HL-60/S4 treated with retinoic acid at 250 ng/mL for 4 days and 3 days (cell line): ENCODE results near the gene CDH4.

ENCODE experiments used
- in situ Hi-C: fragments of 300-500 bp; cut with MboI; formaldehyde crosslinking; loops from 2 replicates; pipeline ENCODE4 v1.7.0; 2022; ENCODE audit warnings: low sequenced_read_pairs

Gene CDH4

GRCh38 chr20:61543931-61544745, 292.1 kb downstream of the CDH4 start:
- in situ Hi-C loops: no loop called here

GRCh38 chr20:61544910-61545889, 293.1 kb downstream of the CDH4 start:
- in situ Hi-C loops: no loop called here

DNA sequence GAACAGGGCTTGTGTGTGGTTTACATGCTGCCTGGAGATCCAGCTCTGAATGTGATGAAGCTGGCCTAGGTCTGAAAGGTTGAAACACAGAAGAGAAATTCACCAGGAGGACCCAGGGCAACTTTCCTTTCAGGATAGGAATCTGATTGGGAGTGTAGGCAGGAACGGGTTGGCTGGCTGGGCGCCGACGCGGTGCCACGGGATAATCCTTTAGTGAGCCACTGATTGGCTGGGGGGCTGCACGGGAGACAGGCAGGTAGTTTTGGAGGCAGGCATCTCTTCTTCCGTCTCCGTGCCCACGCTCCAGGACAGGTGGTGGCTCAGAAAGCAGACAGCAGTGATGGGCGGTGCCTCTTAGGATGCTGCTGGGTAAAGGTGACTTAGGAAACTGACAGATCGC, 294.6 kb downstream of the CDH4 start:
- in situ Hi-C loops: no loop called here

DNA sequence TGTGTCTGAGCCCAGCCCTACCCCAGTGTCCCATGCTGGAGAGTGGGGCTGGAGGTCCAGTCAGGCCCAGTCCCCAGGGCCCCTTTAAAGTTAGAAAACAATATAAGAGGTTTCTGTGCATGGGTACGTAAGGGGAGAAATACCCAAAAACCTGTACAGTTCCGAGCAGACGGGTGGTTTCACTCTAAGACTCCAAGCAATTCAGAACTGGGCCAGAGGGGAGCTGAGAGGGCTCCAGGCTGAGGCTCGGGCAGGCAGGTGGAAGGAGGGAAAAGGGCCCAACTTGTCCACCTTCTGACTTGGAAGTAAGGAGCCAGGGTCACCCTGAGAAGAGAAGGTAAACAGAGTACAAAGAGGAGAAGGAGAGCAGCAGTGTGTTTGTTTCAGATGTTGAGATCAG, 296.0 kb downstream of the CDH4 start:
- in situ Hi-C loops: no loop called here

- in situ Hi-C loops: no loop called here
Observed at GRCh38 chr20:61549865-61550264, 297.8 kb downstream of the CDH4 start.

DNA sequence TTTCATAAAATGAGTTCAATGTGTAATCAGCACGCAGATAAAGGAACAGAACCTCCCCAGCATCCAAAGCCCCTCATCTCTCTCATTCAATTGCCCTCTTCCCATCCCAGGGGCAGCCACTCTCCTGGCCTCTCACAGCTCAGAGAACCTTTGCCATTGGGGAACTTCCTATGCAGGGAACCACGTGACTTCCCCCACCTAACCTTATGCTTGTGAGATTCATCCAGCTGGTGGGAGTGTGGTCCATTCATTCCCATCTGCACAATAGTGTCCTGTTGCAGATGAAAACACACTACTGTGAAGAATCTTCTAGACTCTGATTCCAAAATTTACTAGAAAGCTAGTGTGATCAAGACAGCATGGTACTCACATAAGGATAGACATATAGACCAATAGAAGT, 299.3 kb downstream of the CDH4 start:
- in situ Hi-C loops: no loop called here

DNA sequence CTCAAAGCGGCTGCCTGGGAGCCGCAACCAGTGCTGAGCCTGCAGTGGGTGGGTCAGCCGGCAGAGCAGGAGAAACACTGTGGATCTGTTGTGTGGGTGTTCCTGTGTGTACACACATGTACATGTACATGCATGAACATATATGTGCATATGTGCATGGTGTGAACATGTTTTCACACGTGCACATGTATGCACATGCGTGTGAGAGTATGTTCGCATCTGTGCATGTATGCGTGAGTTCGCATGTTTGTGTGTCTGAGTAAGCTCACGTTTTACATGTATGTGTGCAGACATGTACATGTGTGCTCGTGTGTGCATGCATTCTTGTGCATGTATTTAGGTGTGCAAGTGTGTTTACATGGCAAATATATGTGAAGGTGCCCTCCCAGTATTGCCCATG, 302.6 kb downstream of the CDH4 start:
- in situ Hi-C loops: no loop called here

- in situ Hi-C loops: no loop called here
Observed at GRCh38 chr20:61555566-61555965, 303.5 kb downstream of the CDH4 start.

DNA sequence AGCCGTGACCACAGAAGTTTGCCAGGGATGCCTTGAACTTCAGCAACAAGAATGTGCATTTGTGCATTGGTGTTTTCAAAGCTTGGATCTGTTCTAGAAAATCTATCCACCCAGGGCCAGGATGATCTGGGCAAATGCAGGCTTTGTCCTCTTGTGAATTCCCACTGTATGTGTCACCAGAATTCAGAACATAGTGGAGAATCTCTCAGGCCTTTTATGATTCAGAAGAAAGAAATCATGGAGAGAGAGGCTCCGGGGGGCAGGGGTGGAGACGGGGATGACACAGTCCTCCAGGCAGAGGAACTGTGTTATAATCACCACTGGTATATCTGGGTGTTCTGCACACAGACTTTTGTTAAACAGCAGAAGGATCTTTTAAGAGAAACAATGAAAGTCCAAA, 304.1 kb downstream of the CDH4 start:
- in situ Hi-C loops: no loop called here

GRCh38 chr20:61556673-61557072, 304.6 kb downstream of the CDH4 start:
- in situ Hi-C loops: no loop called here

DNA sequence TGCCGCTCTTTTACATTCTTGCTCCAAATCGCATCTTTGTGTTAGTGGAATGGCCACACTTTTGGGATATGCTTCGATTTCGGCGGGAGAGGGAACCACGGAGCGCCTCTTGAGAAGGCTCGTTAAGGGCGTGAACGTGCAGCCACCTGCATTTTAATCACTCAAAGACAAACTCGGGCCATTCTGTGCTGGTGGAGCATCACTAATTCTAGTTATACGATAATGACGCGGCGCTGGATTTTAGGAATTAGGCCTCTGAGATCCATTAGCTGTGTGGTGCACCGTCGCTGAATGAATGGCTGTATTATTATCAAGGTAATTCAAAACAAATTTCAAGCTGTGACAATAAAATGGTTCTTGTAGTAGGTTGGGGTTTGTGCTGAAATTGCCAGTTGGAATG, 305.6 kb downstream of the CDH4 start:
- in situ Hi-C loops: no loop called here

GRCh38 chr20:61558726-61559125, 306.7 kb downstream of the CDH4 start:
- in situ Hi-C loops: no loop called here

DNA sequence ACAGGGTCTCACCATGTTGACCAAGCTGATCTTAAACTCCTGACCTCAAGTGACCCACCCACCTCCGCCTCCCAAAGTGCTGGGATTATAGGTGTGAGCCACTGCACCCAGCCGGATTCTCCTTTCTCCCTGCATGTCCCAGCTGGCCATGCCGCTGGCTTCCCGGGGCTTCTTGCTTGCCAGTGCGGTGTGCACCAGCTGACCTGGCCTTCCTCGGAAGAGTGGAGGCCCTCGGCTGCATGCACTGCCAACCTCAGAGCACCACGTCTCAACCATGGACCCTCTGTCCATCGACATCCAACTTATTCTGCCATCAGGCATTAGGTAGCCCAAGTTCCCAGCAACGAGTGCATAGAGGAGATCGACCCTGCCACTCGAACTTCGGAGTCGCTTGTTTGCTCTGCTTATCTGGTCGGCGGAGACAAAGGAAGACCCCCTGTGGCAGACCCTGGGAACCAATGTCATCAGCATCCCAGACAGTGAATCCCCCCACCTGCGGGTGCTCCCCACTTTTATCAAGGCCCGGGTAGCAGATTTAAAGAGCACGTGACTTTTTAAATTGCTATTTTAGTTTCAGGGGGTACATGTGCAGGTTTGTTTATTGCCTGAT, 307.8 kb downstream of the CDH4 start:
- in situ Hi-C loops: no loop called here

DNA sequence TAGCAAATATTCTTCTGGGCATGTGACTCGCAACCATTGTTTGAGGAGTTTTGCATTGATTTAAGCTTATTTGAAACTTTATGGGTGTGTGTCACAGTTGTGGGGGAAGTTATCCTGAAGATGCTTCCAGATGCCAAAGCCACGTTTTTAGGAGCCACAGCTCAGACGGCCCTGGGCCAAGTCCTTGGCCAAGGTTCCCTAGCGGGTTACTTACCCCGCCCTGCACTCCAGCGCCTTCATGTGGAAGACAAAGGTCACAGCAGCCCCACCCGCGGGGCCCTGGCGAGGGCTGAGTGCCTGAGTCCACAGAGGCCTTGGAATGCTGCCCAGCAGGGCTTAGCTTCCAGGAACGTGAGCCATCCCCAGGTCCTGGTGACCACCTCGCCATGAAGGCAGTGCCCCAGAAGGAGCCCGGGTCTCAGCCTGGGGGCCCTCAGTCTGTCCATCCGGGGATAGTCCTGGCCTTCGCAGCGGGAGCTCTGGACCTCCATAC, 308.3 kb downstream of the CDH4 start:
- in situ Hi-C loops: no loop called here

DNA sequence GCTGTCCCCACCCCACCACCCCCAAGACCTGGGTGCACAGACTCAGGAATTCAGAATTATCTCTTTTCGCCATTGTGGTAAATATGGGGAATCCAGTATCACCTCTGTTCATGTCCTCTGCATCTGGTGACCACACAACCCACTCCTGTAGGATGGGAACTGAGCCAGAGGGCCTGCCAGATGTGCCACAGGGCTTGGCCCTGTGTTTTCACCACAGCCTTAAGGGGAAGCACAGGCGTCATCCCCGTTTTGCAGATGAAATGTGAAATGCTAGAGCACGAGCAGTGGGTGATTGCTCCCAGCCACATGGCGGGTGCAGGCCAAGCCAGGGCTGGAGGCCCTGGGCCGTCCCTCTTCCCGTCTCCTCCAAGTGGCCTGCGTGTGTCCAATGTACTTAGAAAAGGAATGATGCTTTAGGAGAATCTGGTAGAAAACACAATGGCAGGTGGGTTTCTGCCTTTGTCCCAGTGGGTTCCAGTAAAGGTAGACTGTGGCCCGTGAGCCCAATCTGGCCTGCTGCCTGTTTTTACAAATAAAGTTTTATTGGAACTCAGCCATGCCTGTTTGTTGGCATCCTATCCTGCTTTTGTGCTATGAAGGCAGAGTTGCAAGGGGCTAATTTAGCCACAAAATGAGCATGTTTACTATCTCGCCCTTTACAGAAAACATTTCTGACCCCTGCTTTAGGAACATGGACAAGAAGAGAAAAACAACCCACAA, 309.2 kb downstream of the CDH4 start:
- in situ Hi-C loops: no loop called here

DNA sequence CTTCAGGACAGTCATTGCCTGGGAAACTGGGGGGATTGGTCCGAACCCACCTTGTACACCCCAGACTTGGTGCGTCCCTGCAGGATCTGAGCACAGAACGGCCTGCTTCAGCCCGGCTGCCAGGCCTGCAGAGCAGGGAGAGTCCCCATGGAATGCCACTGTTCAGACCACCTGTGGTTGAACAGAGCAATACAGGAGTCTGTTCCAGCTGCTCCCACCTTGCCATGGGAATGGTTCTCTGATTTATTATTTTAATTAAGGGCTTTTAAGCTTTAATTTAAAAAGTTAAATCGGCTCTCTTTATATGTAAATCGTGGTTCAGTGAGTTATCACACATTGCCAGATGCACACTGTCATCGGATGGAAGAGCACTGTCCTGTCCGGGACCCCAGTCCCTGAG, 310.4 kb downstream of the CDH4 start:
- in situ Hi-C loops: no loop called here

DNA sequence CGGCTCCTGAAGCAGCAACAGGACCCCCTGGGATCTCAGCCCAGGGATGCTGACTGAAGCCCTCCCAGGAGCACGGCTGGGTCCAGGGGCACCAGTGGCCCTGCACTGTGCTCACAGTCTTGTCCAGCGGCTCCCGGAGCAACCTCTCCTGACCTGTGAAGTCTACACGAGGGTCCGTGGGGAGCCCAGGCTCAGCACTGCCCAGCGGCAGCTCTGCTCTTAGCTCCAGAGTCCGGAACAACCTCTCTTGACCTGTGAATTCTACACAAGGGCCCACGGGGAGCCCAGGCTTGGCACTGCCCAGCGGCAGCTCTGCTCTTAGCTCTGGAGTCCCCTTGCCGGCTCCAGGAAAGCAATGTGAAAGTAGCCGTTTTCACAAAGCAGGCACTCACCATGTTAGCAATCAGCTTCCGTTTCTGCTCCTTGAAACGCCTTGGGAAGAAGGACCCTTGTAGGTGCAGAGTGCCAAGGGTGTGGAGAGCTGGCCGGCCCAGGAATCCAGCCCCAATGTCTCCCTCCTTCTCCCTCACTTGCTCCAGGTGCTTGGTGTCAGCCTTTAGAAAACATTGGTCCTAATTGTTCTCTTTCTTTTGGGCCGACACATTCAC, 310.9 kb downstream of the CDH4 start:
- in situ Hi-C loops: no loop called here

DNA sequence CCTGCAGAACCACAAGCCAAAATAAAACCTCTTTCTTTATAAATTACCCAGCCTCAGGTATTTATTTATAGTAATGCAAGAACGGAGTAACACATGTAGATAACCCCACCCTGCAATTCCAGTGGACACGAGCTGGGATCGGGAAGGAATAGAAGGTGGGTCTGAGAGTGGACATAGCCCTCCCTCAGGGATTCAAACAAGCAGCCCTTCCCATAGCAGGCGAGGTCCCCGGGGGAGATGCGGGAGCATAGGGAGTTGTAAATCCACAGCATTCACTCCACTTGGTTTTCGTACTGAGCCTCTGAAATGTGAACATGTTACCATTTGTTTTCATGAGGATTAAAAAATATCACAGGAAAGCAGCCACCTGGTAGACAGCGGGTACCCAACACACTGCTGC, 312.6 kb downstream of the CDH4 start:
- in situ Hi-C loops: no loop called here

- in situ Hi-C loops: no loop called here
Observed at GRCh38 chr20:61565791-61566190, 313.7 kb downstream of the CDH4 start.

DNA sequence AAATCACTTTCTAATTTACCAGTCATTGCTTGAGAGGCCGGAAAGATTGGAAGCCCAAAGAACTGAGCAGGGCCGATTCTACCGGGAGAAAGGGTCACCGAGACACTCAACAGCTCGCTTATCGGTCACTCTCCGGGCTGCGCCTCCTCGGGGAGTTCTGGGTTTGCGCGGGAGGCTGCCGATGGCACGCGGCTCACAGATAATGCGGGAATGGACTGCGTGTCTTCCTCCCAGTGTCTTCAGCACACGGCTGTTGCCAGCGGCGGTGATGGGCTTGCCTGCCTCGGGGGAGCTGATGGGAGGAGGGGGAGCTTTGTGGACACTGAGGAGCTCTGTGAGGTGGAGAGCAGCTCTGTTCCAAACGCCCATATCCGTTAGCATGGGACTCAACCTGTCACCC, 314.6 kb downstream of the CDH4 start:
- in situ Hi-C loops: no loop called here
